GM19351 (cell line): Measurements from ENCODE around the gene TTC27.
A peak's percentile ranks its signal among the peaks of the same experiment; 100 is the strongest.

ENCODE experiments used
- ATAC-seq: cut with Tn5 transposase; IDR thresholded peaks from one replicate; pipeline ENCODE4 v1.9.1; 2021; ENCODE audit warnings: mild to moderate bottlenecking, moderate library complexity; ENCODE audit not compliant: unreplicated experiment

Gene TTC27

DNA sequence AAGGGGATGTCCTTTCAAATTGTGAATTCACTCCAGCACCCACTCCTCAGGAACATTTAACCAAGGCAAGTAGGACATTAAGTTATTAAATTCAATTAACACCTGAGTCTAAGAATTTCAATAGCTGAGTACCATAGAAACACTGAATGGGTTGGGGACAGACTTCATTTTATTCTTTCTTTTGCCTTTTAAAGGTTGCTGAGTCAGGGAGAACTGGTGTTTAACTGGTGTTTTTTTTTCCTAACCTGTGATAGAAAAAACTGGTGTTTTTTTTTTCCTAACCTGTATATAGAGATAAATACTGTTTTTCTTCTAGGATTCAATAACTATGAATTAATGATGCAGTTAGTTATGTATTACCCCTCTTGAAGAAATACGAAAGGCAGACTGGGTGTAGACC lies 38.9 kb downstream of the TTC27 start:
- no peak for ATAC-seq

- no peak for ATAC-seq
These were observed 40.4 kb downstream of the TTC27 start for GRCh38 chr2:32668254-32668653.

DNA sequence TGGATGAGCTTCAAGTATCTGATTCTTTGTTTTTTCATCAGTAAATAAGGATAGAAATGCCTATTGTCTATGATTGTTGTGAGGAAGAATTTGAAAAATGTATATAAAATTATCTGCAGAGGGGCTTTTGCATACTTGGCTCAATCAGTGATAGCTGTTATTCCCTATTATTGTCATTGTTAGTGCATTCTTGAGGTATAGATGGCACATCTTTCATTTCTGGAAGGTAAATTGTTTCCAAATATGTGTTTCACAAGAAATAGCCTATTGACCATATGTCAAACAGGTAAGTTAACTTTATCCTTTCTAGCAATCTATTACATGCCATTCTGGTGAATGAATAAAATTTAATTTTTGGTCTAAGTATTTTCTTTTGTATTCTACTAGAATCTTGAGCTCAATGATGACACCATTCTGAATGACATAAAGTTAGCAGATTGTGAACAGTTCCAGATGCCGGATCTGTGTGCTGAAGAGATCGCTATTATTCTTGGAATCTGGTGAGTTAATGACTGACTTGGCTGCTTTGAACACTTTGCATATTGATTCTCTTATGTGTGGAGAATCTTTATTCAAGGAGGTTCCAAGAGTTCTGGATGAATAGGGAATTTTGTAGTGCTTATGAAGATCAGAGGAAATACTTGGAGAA lies 44.2 kb downstream of the TTC27 start:
- ATAC-seq = no peak

GRCh38 chr2:32678825-32679224 lies 51.0 kb downstream of the TTC27 start:
- no peak for ATAC-seq

DNA sequence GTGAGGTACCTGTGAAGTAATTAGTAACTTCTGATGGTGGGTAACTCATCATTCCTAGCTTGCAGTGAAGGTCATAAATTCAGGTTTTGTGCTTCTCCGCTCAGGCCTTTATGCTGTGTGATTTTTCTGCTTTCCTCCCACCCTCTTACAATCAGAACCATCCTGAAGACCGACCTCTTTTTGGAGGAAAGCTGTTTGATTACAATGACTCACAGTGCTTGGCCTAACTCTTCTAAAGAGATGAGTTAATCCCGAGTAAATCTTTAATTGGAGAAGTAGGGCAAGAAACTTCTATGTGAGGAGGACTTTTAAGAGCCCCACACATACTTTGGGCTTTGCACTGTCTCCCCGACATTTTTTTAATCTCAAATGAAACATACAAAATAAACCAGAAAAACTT lies 53.1 kb downstream of the TTC27 start:
- ATAC-seq = no peak

DNA sequence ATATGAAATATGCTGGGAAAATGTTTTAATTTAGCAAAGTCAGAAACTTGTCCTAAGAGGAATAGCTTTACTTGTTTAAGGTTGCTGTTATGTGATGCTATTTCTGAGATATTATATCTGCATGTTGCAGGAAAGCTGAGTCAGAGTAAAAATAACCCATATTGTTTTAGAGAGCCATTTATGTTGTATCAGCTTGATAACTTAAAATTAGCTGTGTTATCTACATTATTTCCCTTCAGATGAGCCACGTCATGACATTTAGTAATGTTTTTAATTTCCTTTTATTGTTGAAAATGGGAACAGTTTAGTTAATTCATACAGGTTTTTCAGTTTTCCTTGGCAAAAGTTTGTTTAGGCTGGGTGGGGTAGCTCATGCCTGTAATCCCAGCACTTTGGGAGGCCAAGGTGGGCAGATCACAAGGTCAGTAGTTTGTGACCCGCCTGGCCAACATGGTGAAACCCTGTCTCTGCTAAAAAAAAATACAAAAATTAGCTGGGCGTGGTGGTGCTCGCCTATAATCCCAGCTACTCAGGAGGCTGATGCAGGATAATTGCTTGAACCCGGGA lies 55.8 kb downstream of the TTC27 start:
- ATAC-seq = no peak

DNA sequence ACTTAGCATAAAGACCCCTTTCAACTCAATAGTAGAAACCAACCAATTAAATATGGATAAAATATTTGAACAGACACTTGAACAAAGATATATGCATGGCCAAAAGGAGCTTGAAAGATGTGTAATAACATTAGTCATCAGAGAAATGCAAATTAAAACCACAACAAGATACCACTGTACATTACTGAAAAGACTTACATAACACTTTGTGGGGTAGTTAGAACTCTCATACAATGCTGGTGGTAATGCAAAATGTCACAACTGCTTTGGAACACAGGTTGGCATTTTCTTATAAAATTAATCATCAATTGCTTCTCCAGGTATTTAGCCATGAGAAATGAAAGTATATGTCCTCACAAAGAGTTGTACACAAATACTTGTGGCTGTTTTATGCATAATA lies 60.7 kb downstream of the TTC27 start:
- peak; percentile 100 for ATAC-seq

DNA sequence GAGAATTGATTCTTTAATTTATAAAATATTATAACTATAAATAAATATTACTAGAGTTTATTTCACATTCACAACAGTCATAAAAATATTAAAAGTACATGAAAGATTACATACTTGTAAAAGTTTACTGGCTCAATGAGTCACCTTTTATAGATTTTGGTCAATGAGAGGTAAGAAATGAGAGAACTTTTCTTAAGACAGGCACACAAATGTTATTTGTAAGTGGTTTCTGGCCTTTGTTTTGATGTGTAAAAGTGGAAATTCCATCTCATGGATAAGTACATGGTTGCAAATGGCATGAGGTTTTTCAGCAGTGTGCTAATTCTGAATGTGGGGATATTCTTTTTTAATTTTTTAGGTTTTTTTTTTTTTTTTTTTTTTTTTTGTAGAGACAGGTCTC lies 63.8 kb downstream of the TTC27 start:
- no peak for ATAC-seq

DNA sequence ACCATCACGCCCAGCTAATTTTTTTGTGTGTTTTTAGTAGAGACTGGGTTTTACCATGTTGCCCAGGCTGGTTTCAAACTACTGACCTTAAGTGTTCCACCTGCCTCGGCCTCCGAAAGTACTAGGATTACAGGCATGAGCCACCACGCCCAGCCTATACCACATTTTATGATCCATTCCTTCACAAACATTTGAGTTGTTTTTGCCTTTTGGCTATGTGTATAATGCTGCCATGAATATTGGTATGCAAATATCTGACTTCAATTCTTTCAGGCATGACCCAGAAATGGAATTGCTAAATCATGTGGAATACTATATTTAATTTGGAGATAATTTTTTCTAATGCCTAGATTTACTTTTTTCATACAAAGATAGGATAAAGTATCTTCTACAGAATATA lies 68.6 kb downstream of the TTC27 start:
- no peak for ATAC-seq

DNA sequence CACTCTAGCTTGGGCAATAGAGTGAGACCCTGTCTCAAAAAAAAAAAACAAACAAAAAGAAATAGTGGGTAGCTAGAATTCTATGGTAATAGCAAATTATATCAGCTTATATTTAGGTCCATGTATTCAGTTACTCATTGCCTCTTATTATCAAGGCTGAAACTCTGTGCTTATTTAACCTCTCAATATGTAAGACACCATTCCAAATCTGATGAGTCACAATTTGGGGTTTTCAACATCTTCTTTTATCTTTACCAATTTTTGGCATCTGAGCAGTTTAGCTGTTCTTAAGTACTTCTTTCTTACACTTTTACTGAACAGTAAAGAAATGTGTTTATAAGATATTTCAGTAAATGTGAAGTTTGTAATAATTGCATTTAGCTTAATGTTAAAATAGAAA lies 69.3 kb downstream of the TTC27 start:
- no peak for ATAC-seq

GRCh38 chr2:32699151-32699550 lies 71.3 kb downstream of the TTC27 start:
- ATAC-seq = no peak

DNA sequence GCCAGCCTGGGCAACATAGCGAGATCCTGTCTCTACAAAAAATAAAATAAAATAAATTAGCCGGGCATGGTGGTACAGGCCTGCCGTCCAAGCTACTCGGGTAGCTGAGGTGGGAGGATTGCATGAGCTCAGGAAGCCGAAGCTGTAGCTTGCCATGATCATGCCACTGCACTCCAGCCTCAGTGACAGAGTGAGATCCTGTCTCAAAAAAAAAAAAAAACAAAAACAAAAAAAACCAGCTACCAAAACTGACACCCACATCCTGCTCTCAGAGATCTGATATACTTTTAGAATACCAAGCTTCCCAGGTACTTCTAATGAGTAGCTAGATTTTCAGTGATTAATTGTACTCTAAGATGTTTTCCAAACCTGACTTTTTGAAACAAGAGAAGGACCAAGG lies 74.0 kb downstream of the TTC27 start:
- no peak for ATAC-seq

- no peak for ATAC-seq
These were observed 74.6 kb downstream of the TTC27 start for GRCh38 chr2:32702303-32703064.

- ATAC-seq = no peak
These were observed 79.1 kb downstream of the TTC27 start for GRCh38 chr2:32706815-32707579.

DNA sequence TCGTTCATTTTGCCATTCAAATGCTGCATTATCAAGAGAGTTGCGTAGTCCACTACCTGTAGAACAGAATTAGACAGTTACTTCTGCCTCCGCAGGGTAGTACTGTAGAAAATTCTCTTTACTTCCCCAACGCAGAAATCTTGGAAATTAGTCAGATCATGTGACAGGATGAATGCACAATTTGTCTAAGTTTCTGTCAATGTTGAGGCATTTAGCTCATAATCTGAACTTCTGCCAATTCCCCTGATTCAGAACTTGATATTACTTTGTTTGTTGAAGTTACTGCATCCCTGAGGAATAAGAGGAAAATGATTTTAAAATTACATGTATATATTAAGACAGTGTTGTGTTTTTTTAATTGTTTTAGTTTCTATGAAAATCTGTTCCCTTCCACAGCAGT lies 83.4 kb downstream of the TTC27 start:
- no peak for ATAC-seq

GRCh38 chr2:32711908-32712501 lies 84.2 kb downstream of the TTC27 start:
- ATAC-seq = no peak

- ATAC-seq = no peak
These were observed 85.0 kb downstream of the TTC27 start for GRCh38 chr2:32712870-32713269.

GRCh38 chr2:32714521-32714920 lies 86.7 kb downstream of the TTC27 start:
- ATAC-seq = no peak

GRCh38 chr2:32715391-32715841 lies 87.6 kb downstream of the TTC27 start:
- ATAC-seq = peak; percentile 95

DNA sequence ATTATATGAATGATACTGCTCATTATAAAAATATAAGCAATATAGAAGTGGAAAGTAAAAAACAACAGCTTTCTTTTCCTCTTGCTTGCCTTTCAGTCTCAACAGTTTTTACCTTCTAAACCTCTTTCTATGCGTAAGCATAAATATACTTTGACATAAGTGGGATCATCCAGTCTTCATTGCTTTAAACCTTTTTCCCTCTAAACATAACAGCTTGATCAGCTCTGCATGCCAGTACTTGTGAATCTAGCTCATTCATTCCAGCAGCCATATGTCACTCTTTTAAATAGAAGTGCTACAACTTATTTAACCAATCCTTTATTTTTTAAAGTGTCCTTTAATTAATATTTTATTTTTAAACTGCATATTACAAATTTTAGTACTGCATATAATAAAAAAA lies 88.1 kb downstream of the TTC27 start:
- ATAC-seq = no peak

DNA sequence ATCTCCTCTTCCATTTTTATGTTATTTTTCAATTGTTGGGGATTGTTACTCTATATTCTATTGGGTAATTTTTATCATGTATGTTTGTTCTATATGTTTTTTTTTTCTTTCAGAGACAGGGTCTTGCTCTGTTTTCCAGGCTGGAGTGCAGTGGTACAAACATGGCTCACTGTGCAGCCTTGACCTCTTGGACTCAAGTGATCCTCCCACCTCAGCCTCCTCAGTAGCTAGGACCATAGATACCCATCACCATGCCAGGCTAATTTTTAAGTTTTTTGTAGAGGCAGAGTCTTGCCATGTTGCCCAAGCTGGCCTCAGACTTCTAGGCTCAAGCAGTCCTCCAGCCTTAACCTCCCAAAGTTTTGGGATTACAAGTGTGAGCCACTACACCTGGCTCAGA lies 88.7 kb downstream of the TTC27 start:
- no peak for ATAC-seq
